Measurements from ENCODE around the gene CMSS1.
A peak's percentile ranks its signal among the peaks of the same experiment; 100 is the strongest.

Gene CMSS1

GRCh38 chr3:100197876-100198275 is 380.2 kb downstream of the CMSS1 start:
- no peak for TF ChIP-seq CTCF (IDR thresholded peaks at IDR 0.05; ENCODE audit: low read depth, low read length)
- H3K4me3 ChIP-seq (replicated peaks in 1 of 2; ENCODE audit: low read depth in 2 of 2, low read length in 2 of 2), result no peak overlapping the region
- no peak for DNase-seq (ENCODE audit: low read depth in 2 of 2)

GRCh38 chr3:100198579-100199269 is 381.1 kb downstream of the CMSS1 start:
- DNase-seq (ENCODE audit: low read depth in 2 of 2), result no peak
- no peak for TF ChIP-seq CTCF (IDR thresholded peaks at IDR 0.05; ENCODE audit: low read depth, low read length)

GRCh38 chr3:100205171-100205570 is 387.5 kb downstream of the CMSS1 start:
- no peak for DNase-seq (ENCODE audit: low read depth in 2 of 2)
- no peak for TF ChIP-seq CTCF (IDR thresholded peaks at IDR 0.05; ENCODE audit: low read depth, low read length)
- no peak overlapping the region for H3K4me3 ChIP-seq (replicated peaks in 1 of 2; ENCODE audit: low read depth in 2 of 2, low read length in 2 of 2)

More at GRCh38 chr3:100198579-100199269, 381.1 kb downstream of the CMSS1 start:
- H3K4me3 ChIP-seq (replicated peaks in 1 of 2; ENCODE audit: low read depth in 2 of 2, low read length in 2 of 2), result no peak overlapping the region

GRCh38 chr3:100206687-100207086 is 389.0 kb downstream of the CMSS1 start:
- no peak for TF ChIP-seq CTCF (IDR thresholded peaks at IDR 0.05; ENCODE audit: low read depth, low read length)
- no peak overlapping the region for H3K4me3 ChIP-seq (replicated peaks in 1 of 2; ENCODE audit: low read depth in 2 of 2, low read length in 2 of 2)
- DNase-seq (ENCODE audit: low read depth in 2 of 2), result no peak

- DNase-seq (ENCODE audit: low read depth in 2 of 2), result peak in 1 of 2 donors; percentile 20
- no peak for TF ChIP-seq CTCF (IDR thresholded peaks at IDR 0.05; ENCODE audit: low read depth, low read length)
- H3K4me3 ChIP-seq (replicated peaks in 1 of 2; ENCODE audit: low read depth in 2 of 2, low read length in 2 of 2), result no peak overlapping the region
Observed at GRCh38 chr3:100207886-100208285, 390.2 kb downstream of the CMSS1 start.

GRCh38 chr3:100209169-100209568 is 391.5 kb downstream of the CMSS1 start:
- DNase-seq (ENCODE audit: low read depth in 2 of 2), result no peak
- TF ChIP-seq CTCF (IDR thresholded peaks at IDR 0.05; ENCODE audit: low read depth, low read length), result no peak
- no peak overlapping the region for H3K4me3 ChIP-seq (replicated peaks in 1 of 2; ENCODE audit: low read depth in 2 of 2, low read length in 2 of 2)
